GM12878 (cell line): ENCODE measurements around the gene RASSF6. TPM values are rescaled to one million over a fixed set of nuclear protein-coding genes. Genes with fewer than 3 reads are reported as not detected.

ENCODE experiments used
- ATAC-seq: fragments of 200-7000 bp; cut with Tn5 transposase; 3 replicates; pipeline ENCODE4 v1.9.1; 2020; ENCODE audit warnings: mild to moderate bottlenecking, moderate library complexity
- BruUV-seq: library from RNA; stranded (reverse); fragments of 400-500 nt; replicated peaks from 2 replicates; lab custom pipeline; 2021; lab: Mats Ljungman, UMichigan
- CTCF ChIA-PET: fragments of 300-600 bp; sonication (Branson Sonifier 250); formaldehyde crosslinking; extraction: SDS; loops from one replicate; lab custom pipeline; 2021; ENCODE audit warnings: inconsistent platforms; lab: Yijun Ruan, JAX
- POLR2A ChIA-PET: fragments of 350-600 bp; formaldehyde crosslinking; extraction: SDS; loops from one replicate; lab custom pipeline; 2021; ENCODE audit warnings: inconsistent platforms; lab: Charles Lee
- RAD21 ChIA-PET: fragments of 300-600 bp; sonication (Branson Sonifier 250); formaldehyde crosslinking; loops from one replicate; lab custom pipeline; 2023; ENCODE audit warnings: antibody characterized with exemption; ENCODE audit not compliant: unreplicated experiment; lab: Charles Lee
- SMC1A ChIA-PET: fragments of 300-600 bp; sonication (Branson Sonifier 250); formaldehyde crosslinking; loops from one replicate; lab custom pipeline; 2023; ENCODE audit not compliant: unreplicated experiment, uncharacterized antibody; lab: Charles Lee
- DNase-seq: peaks from one replicate; pipeline ENCODE4 v3.0.0-alpha.2; 2011; ENCODE audit warnings: low read depth, low spot score
- FAIRE-seq: peaks from 3 replicates; lab custom pipeline; 2011; peaks lifted over from hg19 to GRCh38; lab: Jason Lieb, UNC
- H2AFZ ChIP-seq: 2 replicates; pipeline ENCODE4 v1.6.0; 2011; ENCODE audit warnings: low read depth, low read length, control low read depth; ENCODE audit not compliant: control insufficient read depth
- H3K27ac ChIP-seq: 2 replicates; pipeline ENCODE4 v1.5.1; 2011; ENCODE audit warnings: control low read depth; ENCODE audit not compliant: control insufficient read depth, insufficient read depth
- H3K27me3 ChIP-seq, 2 experiments: replicated peaks in 1 of 2; 2 replicates each; pipeline versions ENCODE4 v1.6.0 to v1.6.1; 2011; ENCODE audit warnings: low read length in 1 of 2; ENCODE audit not compliant: control insufficient read depth in 2 of 2, insufficient read depth in 2 of 2
- H3K36me3 ChIP-seq, 2 experiments: 2 replicates each; pipeline ENCODE4 v1.5.1; 2011; ENCODE audit warnings: low read length in 1 of 2; ENCODE audit not compliant: control insufficient read depth in 2 of 2, insufficient read depth in 2 of 2
- H3K4me1 ChIP-seq: 2 replicates; pipeline ENCODE4 v1.6.1; 2011; ENCODE audit warnings: mild to moderate bottlenecking, low read length, moderate library complexity, mixed read lengths; ENCODE audit not compliant: control insufficient read depth, insufficient read depth
- H3K4me2 ChIP-seq: 2 replicates; pipeline ENCODE4 v1.6.0; 2011; ENCODE audit warnings: control low read depth; ENCODE audit not compliant: control insufficient read depth, insufficient read depth
- H3K4me3 ChIP-seq: fragments of 200-600 bp; sonication (generic); 2 replicates; pipeline ENCODE4 v1.5.1; 2016
- H3K79me2 ChIP-seq: 2 replicates; pipeline ENCODE4 v1.6.0; 2011; ENCODE audit warnings: low read length; ENCODE audit not compliant: control insufficient read depth, insufficient read depth
- H3K9ac ChIP-seq: 2 replicates; pipeline ENCODE4 v1.8.0; 2011; ENCODE audit warnings: low read length, control low read depth, mixed read lengths; ENCODE audit not compliant: control insufficient read depth, insufficient read depth
- H3K9me3 ChIP-seq: replicated peaks from 3 replicates; pipeline ENCODE4 v1.5.1; 2011; ENCODE audit warnings: mild to moderate bottlenecking, low read length; ENCODE audit not compliant: control insufficient read depth, insufficient read depth
- H4K20me1 ChIP-seq: 2 replicates; pipeline ENCODE4 v1.6.0; 2011; ENCODE audit not compliant: control insufficient read depth, insufficient read depth
- BCL11A ChIP-seq: IDR thresholded peaks from 2 replicates; pipeline ENCODE4 v1.6.1; 2011; ENCODE audit warnings: low read depth, low read length
- CHD2 ChIP-seq: IDR thresholded peaks from 2 replicates; pipeline ENCODE4 v1.6.1; 2011; ENCODE audit warnings: low read depth, low read length, improper control_type of control experiment, borderline replicate concordance
- CREB1 ChIP-seq: IDR thresholded peaks from 2 replicates; pipeline ENCODE4 v1.6.1; 2012; ENCODE audit warnings: low read depth, mild to moderate bottlenecking, inconsistent platforms
- HDAC2 ChIP-seq: fragments of 200-600 bp; sonication (generic); IDR thresholded peaks from 2 replicates; pipeline ENCODE4 v1.6.1; 2017
- IKZF2 ChIP-seq, 2 experiments: fragments of 450-650 bp; IDR thresholded peaks; 2 replicates each; pipeline ENCODE4 v1.6.1; 2017; ENCODE audit warnings: mild to moderate bottlenecking in 2 of 2, moderate library complexity in 2 of 2
- KLF5 ChIP-seq: fragments of 450-650 bp; IDR thresholded peaks from 2 replicates; pipeline ENCODE4 v1.6.1; 2014; ENCODE audit warnings: mild to moderate bottlenecking; ENCODE audit not compliant: partially characterized antibody
- NR2C2 ChIP-seq: IDR thresholded peaks from 2 replicates; pipeline ENCODE4 v1.6.1; 2011; ENCODE audit warnings: borderline replicate concordance, low read depth; ENCODE audit not compliant: control insufficient read depth, insufficient read length
- POLR2A ChIP-seq: IDR thresholded peaks from 2 replicates; pipeline ENCODE4 v1.6.1; 2011; ENCODE audit warnings: low read depth, mild to moderate bottlenecking, low read length
- RELA ChIP-seq: fragments of 450-650 bp; IDR thresholded peaks from 2 replicates; pipeline ENCODE4 v1.8.0; 2014; ENCODE audit warnings: borderline replicate concordance; ENCODE audit not compliant: partially characterized antibody
- ZBED1 ChIP-seq: IDR thresholded peaks from 2 replicates; pipeline ENCODE4 v1.6.1; 2016; ENCODE audit warnings: borderline replicate concordance
- ZNF384 ChIP-seq: IDR thresholded peaks from 2 replicates; pipeline ENCODE4 v1.6.1; 2012; ENCODE audit warnings: low read depth, mild to moderate bottlenecking, low read length, improper control_type of control experiment, borderline replicate concordance
- ZSCAN29 ChIP-seq: fragments of 450-650 bp; IDR thresholded peaks from 2 replicates; pipeline ENCODE4 v1.6.1; 2017; ENCODE audit warnings: mild to moderate bottlenecking, moderate library complexity
- WGBS: methylation state at CpG from one replicate; pipeline ENCODE4 v1.1.6; 2016; ENCODE audit warnings: low lambda C conversion rate; ENCODE audit not compliant: insufficient replicate concordance, insufficient coverage; ENCODE audit errors: missing lambda C conversion rate; 5-methylcytosine and 5-hydroxymethylcytosine counted together
- in situ Hi-C: fragments of 300-500 bp; cut with MboI; formaldehyde crosslinking; loops from 9 replicates; pipeline ENCODE4 v1.14.3; 2018; ENCODE audit warnings: mixed read lengths
- intact Hi-C: fragments of 100-400 bp; cut with micrococcal nuclease; formaldehyde crosslinking; loops from one replicate; pipeline ENCODE4 v1.14.2; 2022; ENCODE audit not compliant: unreplicated experiment
- polyA plus RNA-seq, 11 experiments: library from polyadenylated mRNA; depleted of rRNA in 4 of 11; unstranded in 6 of 11; stranded (reverse) in 5 of 11; fragments of >200 nt; fragmentation: Nextera tagmentation in 4 of 11; fragmentation: Illumina TruSeq in 1 of 11; extraction: Ambion mirVana in 4 of 11; extraction: Trizol in 1 of 11; gene quantifications; 1 replicate in 1 of 11; 2 replicates in 10 of 11; pipeline versions ENCODE4 v1.2.1 to v1.2.3, GENCODE V29; 2011 to 2016; ENCODE audit warnings: inconsistent platforms in 2 of 11, missing spikeins in 2 of 11, low read depth in 1 of 11
- total RNA-seq, 4 experiments: library from RNA; depleted of rRNA in 3 of 4; stranded (reverse); fragments of >200 nt in 3 of 4; fragmentation: Illumina TruSeq in 1 of 4; extraction: Trizol in 1 of 4; gene quantifications; 2 replicates each; pipeline versions ENCODE4 v1.2.1 to v1.2.3, GENCODE V29; 2013 to 2021
- TF ChIP-seq, protein P1 (sequence below): IDR thresholded peaks from 2 replicates; pipeline ENCODE4 v1.6.1; 2012; ENCODE audit warnings: low read depth, low read length, improper control_type of control experiment
- TF ChIP-seq, protein P2 (sequence below): IDR thresholded peaks from 2 replicates; pipeline ENCODE4 v1.6.1; 2012; ENCODE audit warnings: low read length, inconsistent platforms
- TF ChIP-seq, protein P3 (sequence below): IDR thresholded peaks from 2 replicates; pipeline ENCODE4 v1.6.1; 2011; ENCODE audit warnings: mild to moderate bottlenecking, low read depth, low read length, moderate library complexity; ENCODE audit not compliant: insufficient replicate concordance
- TF ChIP-seq, protein P4 (sequence below): IDR thresholded peaks from 2 replicates; pipeline ENCODE4 v1.6.1; 2012; ENCODE audit warnings: mild to moderate bottlenecking, low read depth, low read length

RASSF6 gene
- total and polyA plus RNA-seq, 10 of the 15 experiments (the other 5 are each of a cell fraction or from before 2014, with no cell fraction given) = 0.28 to 2.9 (median 0.54) TPM

DNA sequence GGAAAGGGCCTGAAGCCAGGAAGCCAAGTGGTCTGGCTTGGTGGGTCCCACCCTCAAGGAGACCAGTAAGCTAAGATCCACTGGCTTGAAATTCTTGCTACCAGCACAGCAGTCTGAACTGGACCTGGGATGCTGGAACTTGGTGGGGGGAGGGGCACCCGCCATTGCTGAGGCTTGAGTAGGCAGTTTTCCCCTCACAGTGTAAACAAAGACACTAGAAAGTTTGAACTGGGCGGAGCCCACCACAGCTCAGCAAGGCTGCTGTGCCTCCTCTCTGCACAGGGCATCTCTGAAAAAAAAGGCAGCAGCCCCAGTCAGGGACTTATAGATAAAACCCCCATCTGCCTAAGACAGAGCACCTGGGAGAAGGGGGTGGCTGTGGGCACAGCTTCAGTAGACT lies 75.6 kb downstream of the RASSF6 start:
- H3K4me3 ChIP-seq = no peak overlapping the region
- H4K20me1 ChIP-seq = no peaks in the 10 kb centered on the region
- H3K36me3 ChIP-seq = no peaks in the 10 kb centered on the region
- TF ChIP-seq HDAC2 (no peak), CREB1 (no peak), RELA (no peak), ZSCAN29 (no peak), ZBED1 (no peak), ZNF384 (no peak), POLR2A (no peak), NR2C2 (no peak), CHD2 (no peak), KLF5 (no peak), IKZF2 (IDR thresholded peaks at IDR 0.05) (no peak), BCL11A (no peak)
- TF ChIP-seq, protein P1, sequence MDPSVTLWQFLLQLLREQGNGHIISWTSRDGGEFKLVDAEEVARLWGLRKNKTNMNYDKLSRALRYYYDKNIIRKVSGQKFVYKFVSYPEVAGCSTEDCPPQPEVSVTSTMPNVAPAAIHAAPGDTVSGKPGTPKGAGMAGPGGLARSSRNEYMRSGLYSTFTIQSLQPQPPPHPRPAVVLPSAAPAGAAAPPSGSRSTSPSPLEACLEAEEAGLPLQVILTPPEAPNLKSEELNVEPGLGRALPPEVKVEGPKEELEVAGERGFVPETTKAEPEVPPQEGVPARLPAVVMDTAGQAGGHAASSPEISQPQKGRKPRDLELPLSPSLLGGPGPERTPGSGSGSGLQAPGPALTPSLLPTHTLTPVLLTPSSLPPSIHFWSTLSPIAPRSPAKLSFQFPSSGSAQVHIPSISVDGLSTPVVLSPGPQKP = no peak
- TF ChIP-seq, protein P2, sequence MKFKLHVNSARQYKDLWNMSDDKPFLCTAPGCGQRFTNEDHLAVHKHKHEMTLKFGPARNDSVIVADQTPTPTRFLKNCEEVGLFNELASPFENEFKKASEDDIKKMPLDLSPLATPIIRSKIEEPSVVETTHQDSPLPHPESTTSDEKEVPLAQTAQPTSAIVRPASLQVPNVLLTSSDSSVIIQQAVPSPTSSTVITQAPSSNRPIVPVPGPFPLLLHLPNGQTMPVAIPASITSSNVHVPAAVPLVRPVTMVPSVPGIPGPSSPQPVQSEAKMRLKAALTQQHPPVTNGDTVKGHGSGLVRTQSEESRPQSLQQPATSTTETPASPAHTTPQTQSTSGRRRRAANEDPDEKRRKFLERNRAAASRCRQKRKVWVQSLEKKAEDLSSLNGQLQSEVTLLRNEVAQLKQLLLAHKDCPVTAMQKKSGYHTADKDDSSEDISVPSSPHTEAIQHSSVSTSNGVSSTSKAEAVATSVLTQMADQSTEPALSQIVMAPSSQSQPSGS = no peak
- TF ChIP-seq, protein P3, sequence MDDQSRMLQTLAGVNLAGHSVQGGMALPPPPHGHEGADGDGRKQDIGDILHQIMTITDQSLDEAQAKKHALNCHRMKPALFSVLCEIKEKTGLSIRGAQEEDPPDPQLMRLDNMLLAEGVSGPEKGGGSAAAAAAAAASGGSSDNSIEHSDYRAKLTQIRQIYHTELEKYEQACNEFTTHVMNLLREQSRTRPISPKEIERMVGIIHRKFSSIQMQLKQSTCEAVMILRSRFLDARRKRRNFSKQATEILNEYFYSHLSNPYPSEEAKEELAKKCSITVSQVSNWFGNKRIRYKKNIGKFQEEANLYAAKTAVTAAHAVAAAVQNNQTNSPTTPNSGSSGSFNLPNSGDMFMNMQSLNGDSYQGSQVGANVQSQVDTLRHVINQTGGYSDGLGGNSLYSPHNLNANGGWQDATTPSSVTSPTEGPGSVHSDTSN = no peak
- TF ChIP-seq, protein P4, sequence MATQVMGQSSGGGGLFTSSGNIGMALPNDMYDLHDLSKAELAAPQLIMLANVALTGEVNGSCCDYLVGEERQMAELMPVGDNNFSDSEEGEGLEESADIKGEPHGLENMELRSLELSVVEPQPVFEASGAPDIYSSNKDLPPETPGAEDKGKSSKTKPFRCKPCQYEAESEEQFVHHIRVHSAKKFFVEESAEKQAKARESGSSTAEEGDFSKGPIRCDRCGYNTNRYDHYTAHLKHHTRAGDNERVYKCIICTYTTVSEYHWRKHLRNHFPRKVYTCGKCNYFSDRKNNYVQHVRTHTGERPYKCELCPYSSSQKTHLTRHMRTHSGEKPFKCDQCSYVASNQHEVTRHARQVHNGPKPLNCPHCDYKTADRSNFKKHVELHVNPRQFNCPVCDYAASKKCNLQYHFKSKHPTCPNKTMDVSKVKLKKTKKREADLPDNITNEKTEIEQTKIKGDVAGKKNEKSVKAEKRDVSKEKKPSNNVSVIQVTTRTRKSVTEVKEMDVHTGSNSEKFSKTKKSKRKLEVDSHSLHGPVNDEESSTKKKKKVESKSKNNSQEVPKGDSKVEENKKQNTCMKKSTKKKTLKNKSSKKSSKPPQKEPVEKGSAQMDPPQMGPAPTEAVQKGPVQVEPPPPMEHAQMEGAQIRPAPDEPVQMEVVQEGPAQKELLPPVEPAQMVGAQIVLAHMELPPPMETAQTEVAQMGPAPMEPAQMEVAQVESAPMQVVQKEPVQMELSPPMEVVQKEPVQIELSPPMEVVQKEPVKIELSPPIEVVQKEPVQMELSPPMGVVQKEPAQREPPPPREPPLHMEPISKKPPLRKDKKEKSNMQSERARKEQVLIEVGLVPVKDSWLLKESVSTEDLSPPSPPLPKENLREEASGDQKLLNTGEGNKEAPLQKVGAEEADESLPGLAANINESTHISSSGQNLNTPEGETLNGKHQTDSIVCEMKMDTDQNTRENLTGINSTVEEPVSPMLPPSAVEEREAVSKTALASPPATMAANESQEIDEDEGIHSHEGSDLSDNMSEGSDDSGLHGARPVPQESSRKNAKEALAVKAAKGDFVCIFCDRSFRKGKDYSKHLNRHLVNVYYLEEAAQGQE = no peak
- TF ChIP-seq, all 136 proteins: peak for 0
- no peak overlapping the region for H3K27ac ChIP-seq
- intact Hi-C loops = no loop called here
- ATAC-seq (no peak), FAIRE-seq (no peak), DNase-seq (no peak)
- H3K79me2 ChIP-seq = no peaks in the 10 kb centered on the region
- H3K9me3 ChIP-seq = no peaks in the 10 kb centered on the region
- ChIA-PET SMC1A (no interaction called here), CTCF (interaction anchor here (1.0 kb wide), 2 partner anchors 29 to 30 kb away, joined by 3 read pairs; no protein-coding TSS in a partner anchor), RAD21 (no interaction called here), POLR2A (no interaction called here)
- no TSS peak for BruUV-seq
- H3K4me1 ChIP-seq = no peaks in the 10 kb centered on the region
- H3K27me3 ChIP-seq = no peaks in the 10 kb centered on the region
- no peak overlapping the region for H3K4me2 ChIP-seq
- no peak overlapping the region for H2AFZ ChIP-seq
- WGBS = 63% methylated on average over 2 of the region's 2 CpGs
- in situ Hi-C loops = no loop called here
- no peak overlapping the region for H3K9ac ChIP-seq
